Muscle of leg (tissue), 11 donors: ENCODE results near the gene PLXNA4. TPM values are rescaled to one million over a fixed set of nuclear protein-coding genes. Genes with fewer than 3 reads are reported as not detected.

Source experiments
- DNase-seq: peaks from one replicate; pipeline ENCODE4 v3.0.0; 2013
- H3K27ac ChIP-seq: one replicate; pipeline ENCODE4 v1.5.1; 2013; ENCODE audit warnings: mild to moderate bottlenecking, low read length, control low read depth
- H3K27me3 ChIP-seq: one replicate; pipeline ENCODE4 v1.6.1; 2013; ENCODE audit warnings: low read length; ENCODE audit not compliant: control insufficient read depth, insufficient read depth
- H3K36me3 ChIP-seq: one replicate; pipeline ENCODE4 v1.6.1; 2013; ENCODE audit warnings: low read length; ENCODE audit not compliant: control insufficient read depth, insufficient read depth
- H3K4me1 ChIP-seq: one replicate; pipeline ENCODE4 v1.6.1; 2013; ENCODE audit warnings: low read length; ENCODE audit not compliant: control insufficient read depth, insufficient read depth
- H3K4me3 ChIP-seq: one replicate; pipeline ENCODE4 v1.5.1; 2013; ENCODE audit warnings: low read length, control low read depth
- H3K9me3 ChIP-seq: replicated peaks from 2 replicates; pipeline ENCODE4 v1.6.1; 2013; ENCODE audit warnings: low read depth, low read length; ENCODE audit not compliant: control insufficient read depth
- WGBS: methylation state at CpG from one replicate; pipeline ENCODE4 v1.1.5; 2013; ENCODE audit warnings: missing lambda C conversion rate; ENCODE audit not compliant: insufficient coverage; 5-methylcytosine and 5-hydroxymethylcytosine counted together
- polyA plus RNA-seq, 8 donors: library from polyadenylated mRNA; unstranded; fragments of 120-200 nt; gene quantifications; one replicate each; pipeline versions ENCODE4 v1.2.1 to v1.2.3, GENCODE V29; 2013; ENCODE audit warnings: inconsistent platforms in 1 of 8, low replicate concordance in 1 of 8; ENCODE audit not compliant: insufficient read length in 8 of 8, insufficient read depth in 1 of 8
- total RNA-seq: library from RNA; stranded (reverse); fragments of 120-200 nt; gene quantifications from one replicate; pipeline ENCODE4 v1.2.4, GENCODE V29; 2013

The PLXNA4 gene
- total and polyA plus RNA-seq, 9 donors = 1.3 to 3.3 (median 2.1) TPM

DNA sequence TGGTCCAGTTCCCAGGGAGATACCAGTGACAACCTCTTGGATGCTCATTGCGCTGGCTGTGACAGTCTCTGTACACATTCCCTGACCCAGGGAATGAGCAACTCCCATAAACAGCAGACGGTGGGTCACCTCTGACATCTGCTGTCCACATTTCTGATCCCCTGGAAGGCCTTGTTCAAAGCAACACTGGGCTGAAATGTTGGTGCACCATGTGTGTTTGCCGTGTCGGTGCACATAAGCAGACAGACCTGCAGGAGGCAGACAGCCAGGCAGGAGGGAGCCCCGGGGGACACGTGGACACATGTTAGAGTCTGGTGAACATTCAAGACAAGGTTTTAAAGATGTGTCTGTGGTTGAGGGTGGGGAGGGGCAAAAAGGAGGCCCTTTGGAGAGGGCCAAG is 254.9 kb downstream of the PLXNA4 start:
- Histone ChIP-seq H3K27me3 (peaks cover 33% of the 10 kb centered on the region), H3K4me3 (no peak overlapping the region), H3K9me3 (no peaks in the 10 kb centered on the region), H3K27ac (no peak overlapping the region), H3K36me3 (no peaks in the 10 kb centered on the region), H3K4me1 (peaks cover 12% of the 10 kb centered on the region)
- WGBS = 22% methylated on average over 5 of the region's 6 CpGs
- DNase-seq = no peak

DNA sequence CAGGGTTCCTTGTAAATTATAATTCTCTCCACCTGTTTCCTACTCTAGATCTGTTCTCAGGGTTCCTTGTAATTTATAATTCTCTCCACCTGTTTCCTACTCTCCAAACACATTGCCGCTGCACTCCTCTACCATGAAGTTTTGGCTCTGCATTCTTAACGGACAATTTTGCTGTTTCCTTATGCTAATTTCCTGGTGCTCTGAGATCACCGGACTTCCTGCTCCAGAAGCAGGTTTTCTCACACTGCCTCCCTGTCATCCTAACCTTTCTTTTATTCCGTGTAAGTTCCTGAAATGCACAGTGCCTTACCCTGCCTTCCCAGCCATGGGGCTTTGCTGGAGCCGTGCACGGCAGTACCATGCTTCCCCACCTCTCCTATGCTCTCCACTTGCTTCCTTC is 256.8 kb downstream of the PLXNA4 start:
- DNase-seq = no peak
- Histone ChIP-seq H3K27ac (no peak overlapping the region), H3K9me3 (no peaks in the 10 kb centered on the region), H3K4me3 (no peak overlapping the region), H3K4me1 (peaks cover 12% of the 10 kb centered on the region), H3K36me3 (no peaks in the 10 kb centered on the region), H3K27me3 (peaks cover 27% of the 10 kb centered on the region)
- 49% methylated on average over 6 of the region's 6 CpGs for WGBS

DNA sequence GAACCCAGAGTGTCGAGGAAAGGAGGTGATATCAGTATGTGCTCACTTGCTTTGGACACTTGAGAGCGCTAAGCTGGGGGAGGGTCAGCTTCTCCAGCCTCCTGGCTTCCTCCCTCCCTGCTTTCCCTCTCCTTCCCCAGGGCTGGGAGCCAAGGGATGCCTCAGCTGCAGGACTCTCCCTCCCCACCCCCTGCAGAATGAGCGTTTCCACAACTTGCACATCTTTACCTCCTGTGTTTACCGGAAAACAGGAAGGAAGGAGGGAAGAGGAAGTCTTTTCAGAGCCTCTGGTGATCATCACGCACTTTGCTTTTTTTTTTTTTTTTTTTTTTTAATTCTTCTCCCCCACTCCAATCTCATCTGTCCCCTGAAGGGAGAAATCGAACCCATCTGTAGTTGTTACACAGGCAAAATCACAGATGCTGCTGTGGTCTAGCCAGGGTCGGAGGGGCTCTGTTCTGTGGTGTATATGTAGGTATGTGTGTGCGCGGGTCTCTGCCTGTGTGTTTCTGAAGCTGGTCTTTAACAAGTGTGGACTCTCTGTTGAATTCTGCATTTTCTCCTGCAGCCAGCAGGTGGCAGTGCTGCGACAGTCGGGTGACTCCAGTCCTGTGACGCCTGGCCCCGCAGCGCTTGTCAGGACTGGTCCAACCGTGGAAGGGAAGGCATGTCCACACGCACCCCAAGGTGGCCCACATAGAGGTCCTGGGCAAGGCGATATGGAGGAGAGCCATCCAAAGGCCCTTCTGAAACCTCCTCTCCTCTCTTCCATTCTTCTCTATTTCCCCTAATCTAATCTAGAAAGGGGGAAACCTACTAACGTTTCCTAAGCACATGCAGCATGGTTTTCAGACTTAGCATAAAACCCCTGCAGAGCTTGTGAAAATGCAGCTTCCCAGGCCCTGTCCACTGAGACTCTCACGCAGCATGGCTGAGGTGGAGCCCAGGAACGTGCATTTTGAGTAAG is 257.6 kb downstream of the PLXNA4 start:
- 9% methylated on average over 13 of the region's 20 CpGs for WGBS
- Histone ChIP-seq H3K27ac (no peak overlapping the region), H3K4me3 (no peak overlapping the region), H3K36me3 (no peaks in the 10 kb centered on the region), H3K4me1 (peaks cover 12% of the 10 kb centered on the region), H3K27me3 (peaks cover 27% of the 10 kb centered on the region), H3K9me3 (no peaks in the 10 kb centered on the region)
- peak; percentile 88 for DNase-seq

DNA sequence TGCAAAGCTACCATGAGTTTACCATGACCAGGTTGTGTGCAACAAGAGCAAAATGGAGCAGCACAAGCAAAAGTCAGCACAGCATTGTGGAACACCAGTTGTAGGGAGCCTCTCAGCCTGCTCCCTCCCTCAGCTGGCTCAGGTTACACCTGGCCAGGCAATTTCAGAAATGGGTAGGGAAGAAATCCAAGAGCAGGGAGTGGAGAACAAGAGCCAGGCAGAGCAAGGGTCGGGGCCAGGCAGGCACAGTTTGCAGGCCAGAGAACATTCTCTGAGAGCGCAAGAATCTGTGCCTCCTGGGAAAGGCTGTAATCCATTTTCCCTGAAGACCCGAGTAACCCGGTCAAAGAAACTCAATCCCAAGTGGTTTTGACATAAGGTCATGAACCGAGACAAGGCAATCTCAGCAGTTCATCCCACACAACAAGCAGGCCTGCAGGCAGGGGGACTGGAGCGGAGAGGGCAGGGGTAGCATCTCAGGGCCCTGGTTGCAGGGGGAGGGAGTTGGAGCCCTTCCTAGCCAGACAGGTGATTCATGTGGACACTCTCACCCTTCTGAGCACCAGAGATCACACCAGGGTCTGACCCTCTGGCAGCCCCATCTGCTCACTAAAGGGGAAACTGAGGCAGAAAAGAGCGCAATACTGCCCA is 258.4 kb downstream of the PLXNA4 start:
- peaks cover 12% of the 10 kb centered on the region for H3K4me1 ChIP-seq
- H3K27ac ChIP-seq = no peak overlapping the region
- 51% methylated on average over 2 of the region's 7 CpGs for WGBS
- H3K4me3 ChIP-seq = no peak overlapping the region
- H3K36me3 ChIP-seq = no peaks in the 10 kb centered on the region
- no peaks in the 10 kb centered on the region for H3K9me3 ChIP-seq
- peaks cover 27% of the 10 kb centered on the region for H3K27me3 ChIP-seq
- no peak for DNase-seq

- Histone ChIP-seq H3K9me3 (no peaks in the 10 kb centered on the region), H3K27ac (no peak overlapping the region), H3K4me1 (no peaks in the 10 kb centered on the region), H3K27me3 (peaks cover 10% of the 10 kb centered on the region), H3K4me3 (no peak overlapping the region), H3K36me3 (no peaks in the 10 kb centered on the region)
- DNase-seq = no peak
- WGBS = 84% methylated on average over 2 of the region's 4 CpGs
These were observed 263.7 kb downstream of the PLXNA4 start for GRCh38 chr7:132312531-132313055.

GRCh38 chr7:132311733-132312132 is 264.5 kb downstream of the PLXNA4 start:
- no peaks in the 10 kb centered on the region for H3K36me3 ChIP-seq
- no peak overlapping the region for H3K27ac ChIP-seq
- no peak for DNase-seq
- H3K27me3 ChIP-seq = peaks cover 10% of the 10 kb centered on the region
- WGBS = no CpG with 5 or more reads among the region's 2 CpGs
- no peaks in the 10 kb centered on the region for H3K9me3 ChIP-seq
- H3K4me1 ChIP-seq = no peaks in the 10 kb centered on the region
- no peak overlapping the region for H3K4me3 ChIP-seq

- Histone ChIP-seq H3K27me3 (peaks cover 8% of the 10 kb centered on the region), H3K4me3 (no peak overlapping the region)
- WGBS = 76% methylated on average over 7 of the region's 9 CpGs
These were observed 267.0 kb downstream of the PLXNA4 start for GRCh38 chr7:132309102-132309805.

DNA sequence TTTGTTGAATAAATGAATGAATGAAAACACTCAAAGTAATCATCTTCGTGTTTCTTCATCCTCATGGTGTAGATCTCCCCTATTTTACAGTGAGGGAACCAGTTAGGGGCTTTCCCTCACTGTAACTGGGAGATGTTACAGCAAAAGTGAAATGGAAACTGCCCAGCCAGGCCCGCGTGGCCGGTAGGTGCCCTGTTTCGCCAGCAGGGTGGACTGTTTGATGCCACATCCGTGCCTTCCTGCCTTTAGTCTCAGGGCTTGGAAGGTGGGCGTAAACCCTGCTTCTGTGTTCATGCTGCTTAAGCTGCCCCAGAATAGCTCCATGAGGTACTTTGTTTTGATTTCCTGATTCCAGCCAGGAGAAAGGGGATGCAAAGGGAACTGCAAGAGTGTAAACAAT is 268.8 kb downstream of the PLXNA4 start:
- 50% methylated on average over 5 of the region's 7 CpGs for WGBS
- Histone ChIP-seq H3K4me3 (no peak overlapping the region), H3K36me3 (no peaks in the 10 kb centered on the region), H3K27ac (no peak overlapping the region), H3K9me3 (no peaks in the 10 kb centered on the region), H3K4me1 (no peaks in the 10 kb centered on the region), H3K27me3 (peaks cover 8% of the 10 kb centered on the region)
- no peak for DNase-seq

More at GRCh38 chr7:132309102-132309805, 267.0 kb downstream of the PLXNA4 start:
- H3K9me3 ChIP-seq = no peaks in the 10 kb centered on the region
- H3K4me1 ChIP-seq = no peaks in the 10 kb centered on the region
- no peaks in the 10 kb centered on the region for H3K36me3 ChIP-seq
- H3K27ac ChIP-seq = no peak overlapping the region
- no peak for DNase-seq

GRCh38 chr7:132300599-132301277 is 275.5 kb downstream of the PLXNA4 start:
- WGBS = 43% methylated on average over 3 of the region's 6 CpGs
- Histone ChIP-seq H3K27ac (no peak overlapping the region), H3K9me3 (no peaks in the 10 kb centered on the region), H3K4me3 (no peak overlapping the region), H3K4me1 (no peaks in the 10 kb centered on the region), H3K36me3 (no peaks in the 10 kb centered on the region), H3K27me3 (peaks cover 2% of the 10 kb centered on the region)
- peak; percentile 11 for DNase-seq
